GM18511 (cell line): Measurements from ENCODE around the gene SFMBT1.

Experiments used
- ATAC-seq: cut with Tn5 transposase; IDR thresholded peaks from one replicate; pipeline ENCODE4 v1.9.1; 2021; ENCODE audit warnings: mild to moderate bottlenecking, moderate library complexity; ENCODE audit not compliant: unreplicated experiment

SFMBT1 gene

DNA sequence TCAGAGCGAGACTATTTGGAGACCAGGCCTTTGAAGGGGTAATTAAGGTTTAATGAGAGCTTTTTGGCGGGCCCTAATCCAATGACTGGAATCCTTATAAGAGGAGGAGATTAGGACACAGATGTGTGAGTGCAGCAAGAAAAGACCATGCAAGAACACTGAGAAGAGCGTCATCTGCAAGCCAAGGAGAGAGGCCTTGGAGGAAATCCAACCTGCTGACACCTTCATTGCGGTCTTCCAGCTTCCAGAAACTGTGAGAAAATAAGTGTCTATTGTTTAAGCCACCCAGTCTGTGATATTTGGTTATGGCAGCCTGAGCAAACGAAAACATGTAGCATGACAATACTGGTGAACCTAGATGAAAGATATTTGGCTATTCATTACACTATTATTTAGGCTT lies 188.0 kb downstream of the SFMBT1 start:
- no peak for ATAC-seq

- no peak for ATAC-seq
Measured at GRCh38 chr3:52857133-52857532, 188.7 kb downstream of the SFMBT1 start.

- ATAC-seq, result no peak
Measured at GRCh38 chr3:52856666-52857065, 189.2 kb downstream of the SFMBT1 start.

DNA sequence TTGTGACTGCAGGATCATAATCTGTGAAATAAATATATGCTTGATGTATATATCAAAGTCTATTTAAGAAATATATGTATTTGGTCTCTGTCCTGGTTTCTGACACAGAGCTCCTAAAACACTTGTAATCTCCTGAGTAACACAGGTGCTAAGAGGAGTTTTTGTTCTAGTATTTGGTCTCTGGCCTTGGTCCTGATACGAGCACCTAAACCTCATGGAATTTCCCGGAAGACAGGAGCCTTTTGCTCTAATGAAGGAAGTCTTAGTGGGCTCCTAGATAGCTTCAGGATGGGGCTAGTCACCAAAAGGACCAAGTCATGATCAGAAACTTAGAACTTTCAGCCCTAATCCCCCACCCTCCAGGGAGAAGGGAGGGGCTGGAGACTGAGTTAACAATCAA lies 191.9 kb downstream of the SFMBT1 start:
- ATAC-seq, result no peak
